HepG2 (cell line): ENCODE results near the gene PLD6. TPM values are rescaled to one million over a fixed set of nuclear protein-coding genes. Genes with fewer than 3 reads are reported as not detected.
A peak's percentile ranks its signal among the peaks of the same experiment; 100 is the strongest.

ENCODE experiments used
- BRCA1 ChIP-seq: sonication (generic); formaldehyde crosslinking; IDR thresholded peaks from 2 replicates; pipeline ENCODE4 v1.4.0; 2020; ENCODE audit warnings: missing genetic modification reagents
- DNMT1 ChIP-seq: sonication (generic); formaldehyde crosslinking; IDR thresholded peaks from 2 replicates; pipeline ENCODE4 v1.5.1; 2020; ENCODE audit warnings: mild to moderate bottlenecking, missing genetic modification reagents
- KDM1A ChIP-seq: IDR thresholded peaks from 2 replicates; pipeline ENCODE4 v1.6.1; 2016; ENCODE audit warnings: missing compliant biosample characterization
- NFKBIZ ChIP-seq: IDR thresholded peaks from 2 replicates; pipeline ENCODE4 v1.6.1; 2018; ENCODE audit warnings: missing genetic modification reagents, missing compliant biosample characterization
- PAX8 ChIP-seq: sonication (generic); formaldehyde crosslinking; IDR thresholded peaks from 2 replicates; pipeline ENCODE4 v1.8.0; 2022; ENCODE audit warnings: mild to moderate bottlenecking, missing genetic modification reagents, borderline replicate concordance
- PITX1 ChIP-seq: sonication (generic); formaldehyde crosslinking; IDR thresholded peaks from 2 replicates; pipeline ENCODE4 v1.5.1; 2020; ENCODE audit warnings: mild to moderate bottlenecking, missing genetic modification reagents
- RFX5 ChIP-seq: IDR thresholded peaks from 2 replicates; pipeline ENCODE4 v1.6.1; 2011; ENCODE audit warnings: low read depth, low read length, improper control_type of control experiment
- SATB2 ChIP-seq: sonication (generic); formaldehyde crosslinking; IDR thresholded peaks from 2 replicates; pipeline ENCODE4 v1.5.0; 2020; ENCODE audit warnings: missing genetic modification reagents
- SMAD9 ChIP-seq: sonication (generic); formaldehyde crosslinking; IDR thresholded peaks from 2 replicates; pipeline ENCODE4 v1.5.1; 2020; ENCODE audit warnings: mild to moderate bottlenecking, missing genetic modification reagents
- TEAD3 ChIP-seq: optimal IDR thresholded peaks from 2 replicates; pipeline ENCODE3; 2016; ENCODE audit warnings: borderline replicate concordance
- TOE1 ChIP-seq: sonication (generic); formaldehyde crosslinking; IDR thresholded peaks from 2 replicates; pipeline ENCODE4 v1.4.0; 2020; ENCODE audit warnings: mild to moderate bottlenecking, missing genetic modification reagents
- TOPORS ChIP-seq: sonication (generic); formaldehyde crosslinking; IDR thresholded peaks from 2 replicates; pipeline ENCODE4 v1.8.0; 2023; ENCODE audit warnings: mild to moderate bottlenecking, missing genetic modification reagents
- ZBTB21 ChIP-seq: sonication (generic); formaldehyde crosslinking; IDR thresholded peaks from 2 replicates; pipeline ENCODE4 v1.4.0; 2020; ENCODE audit warnings: missing genetic modification reagents
- ZFX ChIP-seq: sonication (generic); formaldehyde crosslinking; IDR thresholded peaks from 2 replicates; pipeline ENCODE4 v1.4.0; 2020; ENCODE audit warnings: mild to moderate bottlenecking, low read depth, missing genetic modification reagents, moderate library complexity
- ZIK1 ChIP-seq: sonication (generic); formaldehyde crosslinking; IDR thresholded peaks from 2 replicates; pipeline ENCODE4 v1.5.0; 2020; ENCODE audit warnings: mild to moderate bottlenecking, low read depth, missing genetic modification reagents, borderline replicate concordance
- ZNF44 ChIP-seq: sonication (generic); formaldehyde crosslinking; IDR thresholded peaks from 2 replicates; pipeline ENCODE4 v1.5.1; 2020; ENCODE audit warnings: mild to moderate bottlenecking, missing genetic modification reagents
- ZNF460 ChIP-seq: sonication (generic); formaldehyde crosslinking; IDR thresholded peaks from 2 replicates; pipeline ENCODE4 v1.5.1; 2020; ENCODE audit warnings: missing genetic modification reagents, mild to moderate bottlenecking, borderline replicate concordance
- ZNF577 ChIP-seq: sonication (generic); formaldehyde crosslinking; IDR thresholded peaks from 2 replicates; pipeline ENCODE4 v1.4.0; 2020; ENCODE audit warnings: mild to moderate bottlenecking, low read depth, missing genetic modification reagents, borderline replicate concordance
- ZNF747 ChIP-seq: sonication (generic); formaldehyde crosslinking; IDR thresholded peaks from 2 replicates; pipeline ENCODE4 v1.8.1; 2023; ENCODE audit warnings: missing genetic modification reagents, mild to moderate bottlenecking, borderline replicate concordance
- polyA plus RNA-seq, 8 experiments: library from polyadenylated mRNA; depleted of rRNA in 3 of 8; stranded (reverse) in 7 of 8; unstranded in 1 of 8; fragments of >200 nt; fragmentation: Illumina TruSeq in 4 of 8; extraction: Trizol in 4 of 8; gene quantifications; 2 replicates each; pipeline versions ENCODE4 v1.2.1 to v1.2.3, GENCODE V29; 2011 to 2016; ENCODE audit warnings: low read depth in 4 of 8, missing spikeins in 1 of 8, mixed read lengths in 1 of 8; ENCODE audit not compliant: insufficient read depth in 1 of 8
- total RNA-seq, 5 experiments: library from RNA; depleted of rRNA; stranded (reverse); fragments of >200 nt; fragmentation: Illumina TruSeq; extraction: Trizol; gene quantifications; 2 replicates each; pipeline ENCODE4 v1.2.3, GENCODE V29; 2016; ENCODE audit warnings: low read depth in 1 of 5
- TF ChIP-seq, protein P1 (sequence below): sonication (generic); formaldehyde crosslinking; IDR thresholded peaks from 2 replicates; pipeline ENCODE4 v1.9.0; 2022; ENCODE audit warnings: missing genetic modification reagents, mild to moderate bottlenecking, borderline replicate concordance
- TF ChIP-seq, protein P2 (sequence below): sonication (generic); formaldehyde crosslinking; IDR thresholded peaks from 2 replicates; pipeline ENCODE4 v1.4.0; 2020; ENCODE audit warnings: missing genetic modification reagents; ENCODE audit errors: not compliant biosample characterization
- TF ChIP-seq, protein P3 (sequence below): IDR thresholded peaks from 2 replicates; pipeline ENCODE4 v1.6.1; 2016; ENCODE audit warnings: missing compliant biosample characterization, missing genetic modification reagents, borderline replicate concordance
- TF ChIP-seq, protein P4 (sequence below): sonication (generic); formaldehyde crosslinking; IDR thresholded peaks from 2 replicates; pipeline ENCODE4 v1.8.0; 2022; ENCODE audit warnings: mild to moderate bottlenecking, missing genetic modification reagents; ENCODE audit not compliant: insufficient replicate concordance

Gene PLD6
- total and polyA plus RNA-seq, 2 of the 13 experiments (the other 11 are each of a cell fraction or from before 2014, with no cell fraction given), result 5.2 to 11.4 TPM

GRCh38 chr17:17206124-17206912, at the start of gene PLD6 (continued):
- peak; percentile 46 for TF ChIP-seq SMAD9 (CRISPR knock-in tag)
- TF ChIP-seq, protein P1, sequence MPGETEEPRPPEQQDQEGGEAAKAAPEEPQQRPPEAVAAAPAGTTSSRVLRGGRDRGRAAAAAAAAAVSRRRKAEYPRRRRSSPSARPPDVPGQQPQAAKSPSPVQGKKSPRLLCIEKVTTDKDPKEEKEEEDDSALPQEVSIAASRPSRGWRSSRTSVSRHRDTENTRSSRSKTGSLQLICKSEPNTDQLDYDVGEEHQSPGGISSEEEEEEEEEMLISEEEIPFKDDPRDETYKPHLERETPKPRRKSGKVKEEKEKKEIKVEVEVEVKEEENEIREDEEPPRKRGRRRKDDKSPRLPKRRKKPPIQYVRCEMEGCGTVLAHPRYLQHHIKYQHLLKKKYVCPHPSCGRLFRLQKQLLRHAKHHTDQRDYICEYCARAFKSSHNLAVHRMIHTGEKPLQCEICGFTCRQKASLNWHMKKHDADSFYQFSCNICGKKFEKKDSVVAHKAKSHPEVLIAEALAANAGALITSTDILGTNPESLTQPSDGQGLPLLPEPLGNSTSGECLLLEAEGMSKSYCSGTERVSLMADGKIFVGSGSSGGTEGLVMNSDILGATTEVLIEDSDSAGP, result peak; percentile 69
- peak; percentile 54; the same call in 1 of the 2 replicates for TF ChIP-seq ZNF747
- TF ChIP-seq KDM1A (CRISPR knock-in tag), result peak; percentile 68; the same call in 1 of the 2 replicates
- no peak for TF ChIP-seq RFX5
- peak; percentile 93; the same call in 1 of the 2 replicates for TF ChIP-seq ZNF44
- TF ChIP-seq, protein P2, sequence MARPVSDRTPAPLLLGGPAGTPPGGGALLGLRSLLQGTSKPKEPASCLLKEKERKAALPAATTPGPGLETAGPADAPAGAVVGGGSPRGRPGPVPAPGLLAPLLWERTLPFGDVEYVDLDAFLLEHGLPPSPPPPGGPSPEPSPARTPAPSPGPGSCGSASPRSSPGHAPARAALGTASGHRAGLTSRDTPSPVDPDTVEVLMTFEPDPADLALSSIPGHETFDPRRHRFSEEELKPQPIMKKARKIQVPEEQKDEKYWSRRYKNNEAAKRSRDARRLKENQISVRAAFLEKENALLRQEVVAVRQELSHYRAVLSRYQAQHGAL (CRISPR knock-in tag), result peak; percentile 37
- TF ChIP-seq, protein P3, sequence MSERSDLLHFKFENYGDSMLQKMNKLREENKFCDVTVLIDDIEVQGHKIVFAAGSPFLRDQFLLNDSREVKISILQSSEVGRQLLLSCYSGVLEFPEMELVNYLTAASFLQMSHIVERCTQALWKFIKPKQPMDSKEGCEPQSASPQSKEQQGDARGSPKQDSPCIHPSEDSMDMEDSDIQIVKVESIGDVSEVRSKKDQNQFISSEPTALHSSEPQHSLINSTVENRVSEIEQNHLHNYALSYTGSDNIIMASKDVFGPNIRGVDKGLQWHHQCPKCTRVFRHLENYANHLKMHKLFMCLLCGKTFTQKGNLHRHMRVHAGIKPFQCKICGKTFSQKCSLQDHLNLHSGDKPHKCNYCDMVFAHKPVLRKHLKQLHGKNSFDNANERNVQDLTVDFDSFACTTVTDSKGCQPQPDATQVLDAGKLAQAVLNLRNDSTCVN (CRISPR knock-in tag), result peak; percentile 47; the same call in 1 of the 2 replicates
- peak; percentile 80; the same call in 1 of the 2 replicates for TF ChIP-seq SATB2 (CRISPR knock-in tag)
- peak; percentile 100 for TF ChIP-seq ZIK1 (CRISPR knock-in tag)
- TF ChIP-seq ZNF577, result peak; percentile 83; the same call in 1 of the 2 replicates
- TF ChIP-seq, protein P4, sequence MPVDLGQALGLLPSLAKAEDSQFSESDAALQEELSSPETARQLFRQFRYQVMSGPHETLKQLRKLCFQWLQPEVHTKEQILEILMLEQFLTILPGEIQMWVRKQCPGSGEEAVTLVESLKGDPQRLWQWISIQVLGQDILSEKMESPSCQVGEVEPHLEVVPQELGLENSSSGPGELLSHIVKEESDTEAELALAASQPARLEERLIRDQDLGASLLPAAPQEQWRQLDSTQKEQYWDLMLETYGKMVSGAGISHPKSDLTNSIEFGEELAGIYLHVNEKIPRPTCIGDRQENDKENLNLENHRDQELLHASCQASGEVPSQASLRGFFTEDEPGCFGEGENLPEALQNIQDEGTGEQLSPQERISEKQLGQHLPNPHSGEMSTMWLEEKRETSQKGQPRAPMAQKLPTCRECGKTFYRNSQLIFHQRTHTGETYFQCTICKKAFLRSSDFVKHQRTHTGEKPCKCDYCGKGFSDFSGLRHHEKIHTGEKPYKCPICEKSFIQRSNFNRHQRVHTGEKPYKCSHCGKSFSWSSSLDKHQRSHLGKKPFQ (CRISPR knock-in tag), result peak; percentile 80
- TF ChIP-seq TEAD3, result peak; percentile 77
- TF ChIP-seq PITX1, result peak; percentile 57
- no peak for TF ChIP-seq ZNF460 (CRISPR knock-in tag)
- TF ChIP-seq NFKBIZ (CRISPR knock-in tag), result 0 out of 2 replicates have a peak, but pooled peaks have one; percentile 53
- TF ChIP-seq ZFX (CRISPR knock-in tag), result peak; percentile 73
- no peak for TF ChIP-seq ZBTB21 (CRISPR knock-in tag)
- peak; percentile 90 for TF ChIP-seq PAX8 (CRISPR knock-in tag)
- peak; percentile 93 for TF ChIP-seq TOPORS (CRISPR knock-in tag)
- TF ChIP-seq TOE1 (CRISPR knock-in tag), result no peak; the same call in 1 of the 2 replicates
- TF ChIP-seq BRCA1 (CRISPR knock-in tag), result no peak
- TF ChIP-seq DNMT1 (CRISPR knock-in tag), result peak; percentile 96
